C4-2B (cell line): ENCODE data around the gene RBM28.

ENCODE experiments used
- H3K27ac ChIP-seq: fragments of 450-650 bp; 2 replicates; pipeline ENCODE4 v1.5.1; 2017
- CTCF ChIP-seq: fragments of 450-650 bp; conservative IDR thresholded peaks from 2 replicates; pipeline ENCODE4 v1.5.1; 2017; ENCODE audit warnings: mild to moderate bottlenecking
- ZFX ChIP-seq: fragments of 450-650 bp; IDR thresholded peaks from 2 replicates; pipeline ENCODE4 v1.6.1; 2017

RBM28 gene

GRCh38 chr7:128361411-128362379 lies 18.0 kb upstream of the RBM28 start, which contains the start of gene PRRT4:
Gene PRRT4, minus strand, starts transcription at chr7:128361690.
- no peak for TF ChIP-seq ZFX
- no peak; the same call in 1 of the 2 replicates for TF ChIP-seq CTCF
- H3K27ac ChIP-seq: peak within 1 kb of the TSS; percentile 2; the same call in 1 of the 2 replicates

- TF ChIP-seq CTCF (no peak), ZFX (no peak)
- no peak overlapping the region for H3K27ac ChIP-seq
Observed at GRCh38 chr7:128360359-128360678, 16.6 kb upstream of the RBM28 start.

- H3K27ac ChIP-seq: no peak overlapping the region
- TF ChIP-seq CTCF (no peak), ZFX (no peak)
Observed at GRCh38 chr7:128359939-128360338, 16.2 kb upstream of the RBM28 start.

- no peak overlapping the region for H3K27ac ChIP-seq
- no peak for TF ChIP-seq ZFX
- no peak for TF ChIP-seq CTCF
Observed at GRCh38 chr7:128359336-128359735, 15.6 kb upstream of the RBM28 start.

GRCh38 chr7:128358233-128358632 lies 14.5 kb upstream of the RBM28 start:
- H3K27ac ChIP-seq: no peak overlapping the region

GRCh38 chr7:128357217-128357613 lies 13.5 kb upstream of the RBM28 start:
- TF ChIP-seq CTCF (no peak), ZFX (no peak)
- H3K27ac ChIP-seq: no peak overlapping the region

More at GRCh38 chr7:128358233-128358632, 14.5 kb upstream of the RBM28 start:
- no peak for TF ChIP-seq CTCF
- no peak for TF ChIP-seq ZFX

- TF ChIP-seq ZFX (no peak), CTCF (no peak)
- no peak overlapping the region for H3K27ac ChIP-seq
Observed at GRCh38 chr7:128356546-128357216, 13.0 kb upstream of the RBM28 start.
